Prostate gland (tissue), 2 donors: ENCODE results near the gene PDE6C.

Experiments used
- CTCF ChIP-seq, 4 experiments: fragments of 200-600 bp in 2 of 4; fragments of 450-650 bp in 2 of 4; sonication (generic) in 2 of 4; IDR thresholded peaks; 1 replicate in 3 of 4; 2 replicates in 1 of 4; pipeline ENCODE4 v1.5.1; 2016 to 2019; ENCODE audit warnings: antibody characterized with exemption in 4 of 4, mild to moderate bottlenecking in 2 of 4, moderate library complexity in 2 of 4
- POLR2A ChIP-seq: fragments of 450-650 bp; IDR thresholded peaks from one replicate; pipeline ENCODE4 v1.6.1; 2016; ENCODE audit warnings: antibody characterized with exemption, mild to moderate bottlenecking

- TF ChIP-seq POLR2A (no peak), CTCF (IDR thresholded peaks at IDR 0.05) (no peak)
These were observed 66.0 kb downstream of the PDE6C start for GRCh38 chr10:93678386-93678785.
